PC-9 (cell line): Measurements from ENCODE around the gene NOCT.
"Not testable (repeated sequence)": the region's sequence is repeated elsewhere in the genome, so short reads cannot be mapped to it uniquely, and the experiment has no call there.

Source experiments
- EZH2 ChIP-seq: fragments of 200-600 bp; sonication (generic); IDR thresholded peaks from 2 replicates; pipeline ENCODE4 v1.8.0; 2017; ENCODE audit warnings: antibody characterized with exemption, low read depth
- TF ChIP-seq, protein P1 (sequence below): fragments of 200-600 bp; sonication (generic); conservative IDR thresholded peaks from 2 replicates; pipeline ENCODE4 v1.6.1; 2017; ENCODE audit warnings: mixed run types, antibody characterized with exemption, mild to moderate bottlenecking, moderate library complexity

DNA sequence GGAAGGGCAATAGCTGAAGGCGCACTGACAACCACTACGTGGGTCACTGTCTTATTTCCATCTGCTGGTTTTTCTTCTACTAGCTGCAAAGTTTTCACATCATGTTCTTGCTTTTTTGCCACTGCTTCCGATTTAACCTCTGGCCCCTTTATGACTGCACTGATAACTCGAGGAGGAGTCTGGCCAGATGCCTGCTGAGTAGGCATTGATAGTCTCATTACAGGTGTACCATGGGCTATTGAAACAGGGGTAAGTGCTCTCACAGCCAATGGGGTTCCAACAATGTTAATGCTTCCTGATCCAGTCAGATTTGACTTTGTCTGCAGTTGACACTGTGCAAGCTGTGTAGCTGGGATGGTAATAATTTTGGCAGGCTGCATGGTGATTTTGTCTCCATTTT, 43.4 kb downstream of the NOCT start:
- TF ChIP-seq, protein P1, sequence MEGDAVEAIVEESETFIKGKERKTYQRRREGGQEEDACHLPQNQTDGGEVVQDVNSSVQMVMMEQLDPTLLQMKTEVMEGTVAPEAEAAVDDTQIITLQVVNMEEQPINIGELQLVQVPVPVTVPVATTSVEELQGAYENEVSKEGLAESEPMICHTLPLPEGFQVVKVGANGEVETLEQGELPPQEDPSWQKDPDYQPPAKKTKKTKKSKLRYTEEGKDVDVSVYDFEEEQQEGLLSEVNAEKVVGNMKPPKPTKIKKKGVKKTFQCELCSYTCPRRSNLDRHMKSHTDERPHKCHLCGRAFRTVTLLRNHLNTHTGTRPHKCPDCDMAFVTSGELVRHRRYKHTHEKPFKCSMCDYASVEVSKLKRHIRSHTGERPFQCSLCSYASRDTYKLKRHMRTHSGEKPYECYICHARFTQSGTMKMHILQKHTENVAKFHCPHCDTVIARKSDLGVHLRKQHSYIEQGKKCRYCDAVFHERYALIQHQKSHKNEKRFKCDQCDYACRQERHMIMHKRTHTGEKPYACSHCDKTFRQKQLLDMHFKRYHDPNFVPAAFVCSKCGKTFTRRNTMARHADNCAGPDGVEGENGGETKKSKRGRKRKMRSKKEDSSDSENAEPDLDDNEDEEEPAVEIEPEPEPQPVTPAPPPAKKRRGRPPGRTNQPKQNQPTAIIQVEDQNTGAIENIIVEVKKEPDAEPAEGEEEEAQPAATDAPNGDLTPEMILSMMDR, result not testable (repeated sequence)
- not testable (repeated sequence) for TF ChIP-seq EZH2
